DOHH2 (cell line): ENCODE data around the gene DMD.

Experiments used
- CTCF ChIP-seq: fragments of 200-600 bp; sonication (generic); IDR thresholded peaks from one replicate; pipeline ENCODE4 v1.5.1; 2014; ENCODE audit warnings: antibody characterized with exemption, mild to moderate bottlenecking, low read depth, low read length; ENCODE audit not compliant: poor library complexity, severe bottlenecking
- EZH2phosphoT487 ChIP-seq: fragments of 200-600 bp; sonication (generic); IDR thresholded peaks from 2 replicates; pipeline ENCODE4 v1.6.1; 2017; ENCODE audit warnings: borderline replicate concordance, mild to moderate bottlenecking, antibody characterized with exemption, low read length, moderate library complexity, mixed read lengths

GRCh38 chrX:31228909-31229308 is 1982.4 kb downstream of the DMD start:
- TF ChIP-seq CTCF (no peak), EZH2phosphoT487 (no peak)
